ENCODE results near the gene OST4. TPM values are rescaled to one million over a fixed set of nuclear protein-coding genes. Genes with fewer than 3 reads are reported as not detected.

Gene OST4
- total RNA-seq, 2 experiments from 2014 or later = 282 to 290 TPM

DNA sequence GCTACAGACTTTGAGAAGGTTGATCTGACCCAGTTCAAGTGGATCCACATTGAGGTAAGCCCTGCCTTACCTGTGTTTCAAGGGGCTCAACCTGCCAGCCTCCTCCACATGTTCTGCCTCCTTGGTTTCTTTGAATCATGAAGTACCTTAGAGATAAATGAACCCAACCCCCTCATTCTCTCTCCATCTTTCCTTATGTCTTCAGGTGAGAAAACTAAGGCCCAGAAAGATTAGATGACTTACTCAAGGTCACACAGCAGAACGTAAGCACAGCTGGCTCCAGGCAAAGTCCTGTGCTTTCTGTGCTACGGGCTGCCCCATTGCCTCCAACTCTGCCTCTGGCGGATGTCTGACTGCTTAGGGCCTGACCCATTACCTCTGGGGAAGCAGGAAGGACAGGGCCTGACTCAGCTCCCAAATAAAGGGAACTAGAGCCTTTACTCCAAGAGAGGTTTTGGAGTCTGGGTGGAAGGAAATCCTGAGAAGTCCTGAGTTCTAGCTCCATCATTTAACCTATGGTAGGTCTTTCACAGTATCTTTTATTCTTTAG is 25.4 kb upstream of the OST4 start:
- no peak overlapping the region for H3K4me3 Mint-ChIP-seq
- H3K36me3 Mint-ChIP-seq = no peaks in the 10 kb centered on the region
- no peaks in the 10 kb centered on the region for H3K27me3 Mint-ChIP-seq
- DNase-seq = no peak
- H3K4me1 Mint-ChIP-seq = peaks cover 11% of the 10 kb centered on the region
- no peaks in the 10 kb centered on the region for H3K9me3 Mint-ChIP-seq
- H3K27ac Mint-ChIP-seq = no peak overlapping the region

DNA sequence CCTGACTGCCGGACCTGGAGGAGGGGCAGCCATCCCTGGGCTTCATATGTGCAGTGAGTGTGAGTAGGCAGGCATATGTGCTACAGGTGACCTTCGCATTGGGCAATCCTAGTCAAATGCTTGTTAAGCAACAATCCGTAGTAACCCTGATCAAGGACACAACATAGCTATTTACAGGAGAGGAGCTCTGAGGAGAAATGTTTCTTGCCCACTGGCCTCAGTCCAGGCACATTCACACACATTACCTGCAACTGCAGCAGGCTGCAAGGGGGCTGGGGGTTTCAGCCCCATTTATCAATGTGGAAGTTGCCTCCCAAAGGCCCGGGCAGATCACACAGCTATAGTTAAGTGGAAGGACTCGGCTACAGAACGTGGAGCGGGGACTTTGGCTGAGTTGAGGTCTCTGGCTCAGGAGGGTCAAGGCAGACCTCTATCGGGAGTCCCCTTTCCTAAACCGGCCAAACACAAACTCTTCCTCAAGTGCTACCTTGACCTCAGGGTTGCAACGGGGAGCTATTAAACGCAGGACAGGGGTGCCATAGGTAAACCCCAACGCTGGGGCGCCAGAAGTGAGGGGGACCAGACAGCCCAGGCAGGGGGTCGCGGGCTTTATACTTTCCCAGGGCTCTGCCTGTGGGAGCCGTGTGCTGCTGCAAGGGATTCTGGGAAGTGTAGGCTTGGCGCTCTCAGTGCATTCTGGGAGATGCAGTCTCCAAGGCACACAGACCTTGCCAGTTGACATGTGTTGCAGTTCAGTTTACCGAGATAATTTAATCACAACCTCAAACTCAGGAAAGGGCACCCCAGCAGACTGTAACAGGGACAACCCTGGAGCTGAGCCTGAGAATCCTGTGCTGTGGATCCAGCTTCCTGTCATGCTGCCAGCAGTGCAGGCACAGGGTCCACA is 24.5 kb upstream of the OST4 start:
- Mint-ChIP-seq H3K9me3 (no peaks in the 10 kb centered on the region), H3K36me3 (no peaks in the 10 kb centered on the region), H3K4me3 (peak overlapping the region; percentile 52), H3K4me1 (peaks cover 11% of the 10 kb centered on the region), H3K27me3 (no peaks in the 10 kb centered on the region), H3K27ac (no peak overlapping the region)
- peak; percentile 39 for DNase-seq

DNA sequence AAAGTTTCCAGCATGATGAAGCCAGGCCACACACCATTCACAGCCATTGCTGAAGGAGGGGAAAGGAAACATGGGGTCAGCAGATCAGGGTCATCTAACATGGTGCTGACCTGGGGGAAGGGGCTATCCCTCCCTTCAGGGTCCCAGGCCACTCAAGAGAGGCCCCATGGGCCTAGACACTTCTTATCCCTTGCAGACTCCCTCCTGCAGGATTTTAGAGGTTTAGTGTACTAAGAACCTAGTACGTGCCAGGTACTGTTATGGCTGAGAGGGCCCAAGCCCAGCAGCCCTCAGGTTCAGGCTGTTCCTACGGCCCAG is 23.9 kb upstream of the OST4 start:
- H3K36me3 Mint-ChIP-seq = no peaks in the 10 kb centered on the region
- no peak overlapping the region for H3K27ac Mint-ChIP-seq
- no peaks in the 10 kb centered on the region for H3K9me3 Mint-ChIP-seq
- no peak overlapping the region for H3K4me3 Mint-ChIP-seq
- H3K4me1 Mint-ChIP-seq = peaks cover 11% of the 10 kb centered on the region
- H3K27me3 Mint-ChIP-seq = no peaks in the 10 kb centered on the region
- DNase-seq = no peak

DNA sequence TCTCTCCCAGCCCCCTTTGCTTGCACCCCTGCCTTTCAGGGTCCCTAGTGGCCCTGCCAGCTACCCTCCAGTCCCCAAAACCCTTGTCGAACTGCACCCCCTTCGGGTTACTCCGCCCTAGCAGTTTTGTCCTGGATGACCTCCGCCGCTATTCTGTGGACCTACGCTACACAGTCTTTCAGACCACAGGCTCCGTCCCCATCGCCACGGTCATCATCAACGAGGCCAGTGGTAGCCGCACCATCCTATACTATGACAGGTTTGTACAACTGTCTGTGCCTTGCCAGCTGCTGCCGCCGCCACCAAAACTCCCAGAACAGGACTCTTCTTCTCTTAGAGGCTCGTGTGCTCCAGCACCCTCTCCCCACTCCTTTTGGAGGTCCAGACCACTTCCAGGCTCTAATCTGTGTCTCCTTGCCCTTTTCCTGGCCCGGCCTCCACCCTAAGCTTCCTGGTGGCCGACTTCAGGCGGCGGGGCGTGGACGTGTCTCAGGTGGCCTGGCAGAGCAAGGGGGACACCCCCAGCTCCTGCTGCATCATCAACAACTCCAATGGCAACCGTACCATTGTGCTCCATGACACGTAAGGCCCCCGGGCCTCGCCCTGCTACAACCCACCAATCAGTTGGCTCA is 23.0 kb upstream of the OST4 start:
- Mint-ChIP-seq H3K27ac (no peak overlapping the region), H3K27me3 (no peaks in the 10 kb centered on the region), H3K36me3 (no peaks in the 10 kb centered on the region), H3K4me3 (no peak overlapping the region), H3K4me1 (peaks cover 13% of the 10 kb centered on the region), H3K9me3 (no peaks in the 10 kb centered on the region)
- no peak for DNase-seq

DNA sequence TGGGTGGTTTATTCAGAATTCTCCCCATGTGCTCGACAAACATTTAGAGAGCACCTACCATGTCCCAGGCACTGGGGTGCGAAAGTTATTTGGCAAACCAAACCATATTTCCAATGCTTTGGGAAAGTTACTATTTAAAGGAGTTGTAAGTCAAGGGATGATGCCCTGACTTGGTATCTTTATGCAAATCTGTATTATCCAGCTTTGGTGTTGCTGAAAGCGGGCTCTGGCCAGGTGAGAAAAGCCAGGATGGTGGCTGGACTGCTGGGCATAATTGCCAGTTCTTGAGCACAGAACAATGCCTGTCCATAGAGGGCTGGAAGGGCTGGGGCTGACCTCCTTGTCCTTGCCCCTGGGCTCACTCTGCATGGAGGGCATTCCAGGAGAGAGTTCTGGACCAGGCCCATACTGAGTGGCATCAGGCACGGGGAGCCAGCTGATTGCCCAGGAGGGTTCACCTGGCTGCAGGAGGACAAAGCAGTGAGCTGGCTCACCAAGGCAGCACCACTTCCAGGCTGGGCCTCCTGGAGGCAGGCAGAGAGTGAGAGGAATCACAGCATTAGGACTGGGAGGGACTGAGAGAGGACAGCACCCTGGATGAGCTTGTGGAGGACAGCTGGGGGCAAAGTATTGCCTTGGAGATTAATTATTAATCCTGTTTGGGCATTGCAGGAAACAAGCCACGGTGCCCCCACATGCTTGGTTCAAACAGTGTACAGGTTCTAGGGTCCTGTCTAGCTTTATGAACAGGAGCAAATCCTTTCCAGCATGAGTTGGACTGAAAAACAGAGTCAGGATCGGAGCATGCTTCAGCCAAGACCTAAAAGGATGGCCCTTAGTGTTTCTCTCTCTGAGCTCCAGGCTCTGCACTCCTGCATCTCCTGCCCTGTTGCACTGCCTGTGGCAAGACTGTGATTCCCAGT is 22.2 kb upstream of the OST4 start:
- H3K36me3 Mint-ChIP-seq = no peaks in the 10 kb centered on the region
- H3K4me1 Mint-ChIP-seq = peaks cover 13% of the 10 kb centered on the region
- H3K9me3 Mint-ChIP-seq = no peaks in the 10 kb centered on the region
- H3K27me3 Mint-ChIP-seq = no peaks in the 10 kb centered on the region
- DNase-seq = no peak
- H3K4me3 Mint-ChIP-seq = no peak overlapping the region
- no peak overlapping the region for H3K27ac Mint-ChIP-seq

DNA sequence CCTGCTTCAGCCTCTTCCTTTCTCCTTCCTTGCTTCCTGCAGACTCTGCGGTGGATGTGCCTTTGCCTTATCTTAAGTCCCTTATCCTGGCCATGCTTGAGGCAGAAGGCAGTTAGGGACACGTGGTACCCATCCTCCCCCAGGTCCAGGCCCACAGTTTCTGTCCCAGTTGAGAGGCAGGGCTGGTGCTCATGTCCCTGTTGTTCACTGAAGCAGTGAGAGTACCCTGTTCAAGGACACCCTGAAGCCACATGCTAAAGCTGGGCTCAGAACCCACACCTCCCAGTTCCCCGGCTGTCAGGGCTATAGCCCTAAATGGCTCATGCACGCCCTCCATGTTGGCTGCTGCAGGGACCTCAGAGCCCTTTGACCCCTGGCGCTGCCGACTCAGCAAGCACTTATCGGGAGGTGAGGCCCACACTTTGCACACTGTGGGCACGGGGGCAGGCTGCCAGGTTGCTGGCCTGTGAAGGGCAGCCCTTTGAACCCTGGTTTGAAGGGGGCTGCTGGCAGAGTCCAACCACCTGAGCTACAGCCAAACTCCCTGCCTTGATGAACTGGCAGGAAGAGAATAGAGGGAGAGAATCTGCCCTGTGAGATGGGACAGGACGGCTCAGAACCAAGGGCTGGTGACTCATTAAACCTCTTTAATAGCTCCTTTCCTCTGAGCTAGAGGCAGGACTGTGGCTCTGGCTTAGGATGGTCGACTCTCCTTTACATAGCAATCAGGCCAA is 21.4 kb upstream of the OST4 start:
- no peak overlapping the region for H3K27ac Mint-ChIP-seq
- no peaks in the 10 kb centered on the region for H3K27me3 Mint-ChIP-seq
- H3K36me3 Mint-ChIP-seq = no peaks in the 10 kb centered on the region
- no peak for DNase-seq
- no peak overlapping the region for H3K4me3 Mint-ChIP-seq
- peaks cover 13% of the 10 kb centered on the region for H3K4me1 Mint-ChIP-seq
- H3K9me3 Mint-ChIP-seq = no peaks in the 10 kb centered on the region

DNA sequence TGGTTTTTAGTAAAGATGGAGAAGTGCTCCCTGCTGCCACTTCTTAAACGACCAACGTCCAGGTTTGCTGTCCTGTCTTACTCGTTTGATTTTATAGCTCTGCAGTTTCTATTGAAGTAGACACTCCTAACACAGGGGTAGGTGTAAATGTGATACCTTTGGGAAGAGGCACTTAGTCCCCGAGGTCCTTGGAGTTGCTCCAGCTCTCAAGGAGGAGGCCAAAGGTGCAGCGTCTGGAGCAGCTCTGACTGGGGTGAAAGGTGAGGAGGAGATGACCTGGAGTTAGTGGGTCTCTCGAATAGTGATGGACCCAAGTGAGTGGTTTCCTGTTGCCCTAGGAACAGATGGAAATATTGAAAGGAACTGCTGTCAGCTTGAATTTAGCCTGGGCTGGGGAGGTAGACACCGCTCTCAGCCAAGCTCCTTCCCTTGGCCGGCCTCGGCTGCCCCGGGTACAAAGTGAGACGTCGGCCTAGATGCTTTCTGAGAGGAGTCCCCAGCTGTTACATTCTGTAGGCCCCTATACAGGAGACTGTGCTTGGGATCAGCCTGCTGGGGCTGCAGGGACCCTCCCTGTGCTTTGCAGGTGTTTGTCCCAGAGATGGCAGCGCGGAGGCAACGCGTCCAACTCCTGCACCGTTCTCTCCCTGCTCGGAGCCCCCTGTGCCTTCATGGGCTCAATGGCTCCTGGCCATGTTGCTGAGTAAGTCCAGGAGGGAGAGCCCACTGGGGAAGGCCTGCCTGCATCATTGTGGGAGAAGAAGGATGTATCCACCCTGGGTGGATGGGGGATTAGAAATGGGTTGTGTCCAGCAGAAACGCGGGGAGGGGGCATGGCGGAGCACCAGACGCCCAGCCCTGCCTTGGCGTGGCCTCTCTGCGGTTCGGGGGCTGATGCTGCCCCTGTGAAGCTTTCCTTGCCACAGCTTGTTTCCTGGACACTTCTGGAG is 20.6 kb upstream of the OST4 start:
- Mint-ChIP-seq H3K4me1 (peaks cover 20% of the 10 kb centered on the region), H3K4me3 (no peak overlapping the region), H3K27ac (no peak overlapping the region), H3K9me3 (no peaks in the 10 kb centered on the region), H3K27me3 (no peaks in the 10 kb centered on the region), H3K36me3 (no peaks in the 10 kb centered on the region)
- DNase-seq = no peak

DNA sequence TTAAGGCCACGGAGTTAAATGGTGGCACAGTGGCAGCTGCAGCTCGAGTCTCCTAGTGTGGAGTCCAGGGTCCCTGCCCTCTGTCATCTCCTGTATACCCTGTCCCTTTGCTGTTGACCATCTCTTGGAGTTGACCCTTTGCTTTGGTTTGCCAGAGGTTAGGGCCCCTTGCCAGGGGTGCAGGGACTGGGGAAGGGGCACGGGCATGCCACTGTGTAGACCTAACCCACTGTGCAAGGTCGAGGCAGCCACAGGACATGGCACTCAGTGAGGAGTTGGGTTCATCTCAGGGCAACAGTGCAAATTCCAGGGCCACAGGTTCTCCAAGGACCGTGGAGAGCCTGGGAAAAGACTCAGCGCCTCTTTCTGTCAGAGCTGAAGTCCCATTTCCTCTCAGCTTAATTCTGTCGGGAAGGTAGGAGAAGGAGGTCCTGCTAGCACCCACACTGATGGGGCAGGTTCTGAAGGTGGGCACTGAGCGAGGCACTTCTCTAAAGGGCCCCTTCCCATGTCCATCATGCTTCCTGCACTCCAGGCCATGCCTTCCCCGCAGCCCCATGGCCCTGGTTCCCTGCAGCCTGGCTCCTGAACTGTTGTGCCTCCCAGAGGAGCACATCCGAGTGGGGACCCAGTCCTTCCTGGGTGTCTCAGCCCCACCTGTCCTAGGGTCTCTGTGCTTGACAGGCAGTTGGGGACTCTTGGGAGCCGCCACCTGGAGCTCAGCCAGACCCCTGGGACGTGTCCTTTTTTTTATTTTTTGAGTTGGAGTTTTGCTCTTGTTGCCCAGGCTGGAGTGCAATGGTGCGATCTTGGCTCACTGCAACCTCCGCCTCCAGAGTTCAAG is 17.9 kb upstream of the OST4 start:
- H3K4me1 Mint-ChIP-seq = peaks cover 17% of the 10 kb centered on the region
- H3K4me3 Mint-ChIP-seq = no peak overlapping the region
- DNase-seq = no peak
- no peaks in the 10 kb centered on the region for H3K36me3 Mint-ChIP-seq
- H3K9me3 Mint-ChIP-seq = no peaks in the 10 kb centered on the region
- no peaks in the 10 kb centered on the region for H3K27me3 Mint-ChIP-seq
- no peak overlapping the region for H3K27ac Mint-ChIP-seq

DNA sequence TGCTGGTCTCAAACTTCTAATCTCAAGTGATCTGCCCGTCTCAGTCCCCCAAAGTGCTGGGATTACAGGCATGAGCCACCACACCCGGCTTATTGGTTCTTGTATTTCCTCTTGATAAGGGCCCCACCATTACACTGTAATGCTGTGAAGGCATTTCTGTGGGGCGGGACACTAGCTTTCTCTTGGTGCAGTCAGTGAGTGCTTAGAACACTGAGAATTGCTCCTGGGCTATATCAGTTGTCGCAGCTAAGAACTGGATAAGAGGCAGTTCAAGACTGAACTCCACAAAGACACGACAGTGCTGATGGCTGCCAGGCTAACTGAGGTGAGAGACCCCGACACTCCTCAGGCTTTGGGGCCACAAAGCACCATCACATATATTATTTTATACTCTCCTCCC is 17.2 kb upstream of the OST4 start:
- H3K4me1 Mint-ChIP-seq = peaks cover 17% of the 10 kb centered on the region
- no peaks in the 10 kb centered on the region for H3K27me3 Mint-ChIP-seq
- peak overlapping the region; percentile 45 for H3K4me3 Mint-ChIP-seq
- DNase-seq = no peak
- H3K27ac Mint-ChIP-seq = no peak overlapping the region
- no peaks in the 10 kb centered on the region for H3K9me3 Mint-ChIP-seq
- H3K36me3 Mint-ChIP-seq = no peaks in the 10 kb centered on the region

DNA sequence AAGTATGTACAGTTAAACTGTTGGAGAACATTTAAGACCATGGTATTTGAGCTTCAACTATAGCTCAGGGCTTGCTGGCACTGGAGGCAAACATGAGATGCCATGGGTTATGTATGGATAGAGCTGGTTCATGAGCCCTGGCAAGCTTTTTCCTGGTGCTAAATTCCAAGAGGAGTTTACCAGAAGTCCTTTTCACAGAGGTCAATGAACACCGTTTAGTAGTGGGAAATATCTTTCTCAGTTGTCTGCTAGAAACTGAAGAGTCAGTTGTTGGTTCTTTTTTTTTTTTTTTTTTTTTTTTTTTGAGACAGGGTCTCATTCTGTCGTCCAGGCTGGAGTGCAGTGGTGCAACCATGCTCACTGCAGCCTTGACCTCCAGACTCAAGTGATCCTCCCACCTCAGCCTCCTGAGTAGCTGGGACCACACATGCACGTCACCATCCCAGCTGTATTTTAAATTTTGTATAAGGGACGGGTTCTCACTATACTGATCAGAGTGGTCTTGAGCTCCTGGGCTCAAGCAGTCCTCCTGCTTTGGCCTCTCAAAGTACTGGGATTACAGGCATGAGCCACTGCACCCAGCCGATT is 16.5 kb upstream of the OST4 start:
- no peak overlapping the region for H3K27ac Mint-ChIP-seq
- no peak for DNase-seq
- H3K27me3 Mint-ChIP-seq = no peaks in the 10 kb centered on the region
- H3K4me3 Mint-ChIP-seq = peak overlapping the region; percentile 45
- no peaks in the 10 kb centered on the region for H3K9me3 Mint-ChIP-seq
- no peaks in the 10 kb centered on the region for H3K36me3 Mint-ChIP-seq
- H3K4me1 Mint-ChIP-seq = peaks cover 17% of the 10 kb centered on the region

DNA sequence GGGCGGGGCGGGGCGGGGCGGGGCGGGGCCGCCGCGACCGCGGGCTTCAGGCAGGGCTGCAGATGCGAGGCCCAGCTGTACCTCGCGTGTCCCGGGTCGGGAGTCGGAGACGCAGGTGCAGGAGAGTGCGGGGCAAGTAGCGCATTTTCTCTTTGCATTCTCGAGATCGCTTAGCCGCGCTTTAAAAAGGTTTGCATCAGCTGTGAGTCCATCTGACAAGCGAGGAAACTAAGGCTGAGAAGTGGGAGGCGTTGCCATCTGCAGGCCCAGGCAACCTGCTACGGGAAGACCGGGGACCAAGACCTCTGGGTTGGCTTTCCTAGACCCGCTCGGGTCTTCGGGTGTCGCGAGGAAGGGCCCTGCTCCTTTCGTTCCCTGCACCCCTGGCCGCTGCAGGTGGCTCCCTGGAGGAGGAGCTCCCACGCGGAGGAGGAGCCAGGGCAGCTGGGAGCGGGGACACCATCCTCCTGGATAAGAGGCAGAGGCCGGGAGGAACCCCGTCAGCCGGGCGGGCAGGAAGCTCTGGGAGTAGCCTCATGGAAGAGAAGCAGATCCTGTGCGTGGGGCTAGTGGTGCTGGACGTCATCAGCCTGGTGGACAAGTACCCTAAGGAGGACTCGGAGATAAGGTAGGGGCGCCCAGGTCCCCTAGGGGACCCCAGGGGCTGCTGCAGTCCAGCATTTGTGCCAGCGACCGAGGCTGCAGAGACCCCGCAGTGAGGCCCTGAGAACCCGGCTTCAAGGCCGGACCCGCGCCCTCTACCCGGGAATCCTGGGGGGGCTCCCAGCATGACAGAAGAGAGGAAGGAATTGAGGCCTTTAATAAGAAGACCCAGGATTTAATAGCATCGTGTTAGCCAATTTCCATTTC is 15.5 kb upstream of the OST4 start, which contains the start of gene KHK:
TSS of gene KHK (plus strand) at position 49 of the 870 bp plus-strand sequence. CDS start at position 537, 488 bp downstream.
- no peaks in the 10 kb centered on the region for H3K9me3 Mint-ChIP-seq
- peaks cover 17% of the 10 kb centered on the region for H3K4me1 Mint-ChIP-seq
- peak within 1 kb of the TSS; percentile 85 for H3K4me3 Mint-ChIP-seq
- H3K36me3 Mint-ChIP-seq = no peaks in the 10 kb centered on the region
- peak within 1 kb of the TSS; percentile 83 for H3K27ac Mint-ChIP-seq
- no peak for DNase-seq
- H3K27me3 Mint-ChIP-seq = no peaks in the 10 kb centered on the region

Measured in activated naive CD8-positive, alpha-beta T cell treated with anti-CD3 and anti-CD28 coated beads for 36 hours (primary cell).